NT2/D1 (cell line): ENCODE results near the gene PROK1.

Experiments
- SUZ12 ChIP-seq: IDR thresholded peaks from 2 replicates; pipeline ENCODE4 v1.6.1; 2011; ENCODE audit not compliant: insufficient read length, insufficient read depth; ENCODE audit errors: extremely low read depth
- YY1 ChIP-seq: IDR thresholded peaks from 2 replicates; pipeline ENCODE4 v1.6.1; 2011; ENCODE audit not compliant: insufficient read length, insufficient read depth

GRCh38 chr1:110460253-110461220 is 9.6 kb downstream of the PROK1 start:
- TF ChIP-seq SUZ12 (no peak), YY1 (no peak)
